Naive thymus-derived CD8-positive, alpha-beta T cell (primary cell): ENCODE data around the gene INTS12. TPM values are rescaled to one million over a fixed set of nuclear protein-coding genes. Genes with fewer than 3 reads are reported as not detected.

Experiments
- ATAC-seq, 2 donors: fragments of 150-1000 bp; cut with Tn5 transposase in 1 of 2; sonication (Bioruptor Pico), chemical (Tn5 transposase) in 1 of 2; 1 replicate in 1 of 2; 2 replicates in 1 of 2; pipeline ENCODE4 v1.10.0; 2021; ENCODE audit warnings: mild to moderate bottlenecking in 2 of 2, moderate library complexity in 2 of 2
- POLR2A ChIA-PET: fragments of 350-600 bp; sonication (Branson Sonifier 250); formaldehyde crosslinking; loops from one replicate; lab custom pipeline; 2021; ENCODE audit warnings: antibody characterized with exemption; lab: Charles Lee
- DNase-seq, 10 donors: peaks; one replicate each; pipeline versions ENCODE4 v3.0.0 to v3.0.0-alpha.2; 2020 to 2022
- H3K27ac Mint-ChIP-seq, 10 donors: one replicate each; pipeline ENCODE4 v1.8.0; 2020 to 2022; ENCODE audit warnings: mild to moderate bottlenecking in 10 of 10, mixed read lengths in 10 of 10, moderate library complexity in 4 of 10, inconsistent platforms in 1 of 10
- H3K27me3 Mint-ChIP-seq, 5 donors: one replicate each; pipeline ENCODE4 v1.8.0; 2021 to 2022; ENCODE audit warnings: mixed read lengths in 5 of 5
- H3K36me3 Mint-ChIP-seq, 3 donors: one replicate each; pipeline ENCODE4 v1.8.0; 2020 to 2022; ENCODE audit warnings: mixed read lengths in 3 of 3, mild to moderate bottlenecking in 2 of 3, inconsistent platforms in 1 of 3
- H3K4me1 Mint-ChIP-seq, 4 donors: one replicate each; pipeline ENCODE4 v1.8.0; 2021 to 2022; ENCODE audit warnings: mixed read lengths in 4 of 4
- H3K4me3 Mint-ChIP-seq, 10 donors: one replicate each; pipeline ENCODE4 v1.8.0; 2020 to 2022; ENCODE audit warnings: mild to moderate bottlenecking in 10 of 10, mixed read lengths in 10 of 10, moderate library complexity in 6 of 10, inconsistent platforms in 1 of 10
- H3K9me3 Mint-ChIP-seq, 9 donors: one replicate each; pipeline ENCODE4 v1.8.0; 2020 to 2022; ENCODE audit warnings: mixed read lengths in 9 of 9, mild to moderate bottlenecking in 3 of 9, inconsistent platforms in 1 of 9, moderate library complexity in 1 of 9
- polyA plus RNA-seq, 3 donors: library from polyadenylated mRNA; unstranded; fragments of 300-500 nt; fragmentation: Illumina TruSeq; gene quantifications; one replicate each; pipeline ENCODE4 v1.2.3, GENCODE V29; 2021
- total RNA-seq, 8 experiments: library from RNA in 2 of 8; stranded (reverse) in 2 of 8; gene quantifications; one replicate each; pipeline ENCODE4 v1.2.3 and lab custom pipeline; 2021 to 2026

Gene INTS12
- total and polyA plus RNA-seq, 5 experiments from 2014 or later = 19.4 to 35.8 (median 22.0) TPM

DNA sequence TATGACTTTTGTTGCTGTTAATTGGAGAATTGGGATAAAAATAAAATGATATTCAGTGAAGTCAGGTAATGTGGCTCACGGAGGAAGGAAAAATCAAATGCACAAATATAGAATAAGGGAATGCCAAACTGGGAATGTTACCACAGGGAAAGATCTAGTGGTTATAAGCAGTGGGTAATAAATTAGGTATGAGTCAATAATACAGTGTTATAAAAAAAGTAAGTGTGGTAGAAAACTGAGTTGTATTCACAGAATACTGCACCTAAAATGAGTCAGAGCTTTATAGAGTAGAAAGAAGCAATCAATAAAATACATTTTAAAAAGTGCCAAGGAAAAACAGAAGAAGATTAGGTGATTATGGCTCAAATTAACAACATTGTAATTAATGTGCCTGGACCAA lies 34.5 kb downstream of the INTS12 start:
- DNase-seq = no peak
- H3K4me1 Mint-ChIP-seq = no peaks in the 10 kb centered on the region
- no peaks in the 10 kb centered on the region for H3K9me3 Mint-ChIP-seq
- no peak overlapping the region for H3K27ac Mint-ChIP-seq
- H3K27me3 Mint-ChIP-seq = peaks cover 0 to 15% (median 5%) of the 10 kb centered on the region in 5 donors
- H3K4me3 Mint-ChIP-seq = no peak overlapping the region
- H3K36me3 Mint-ChIP-seq = no peaks in the 10 kb centered on the region
- POLR2A ChIA-PET = no interaction called here
- no peak for ATAC-seq

DNA sequence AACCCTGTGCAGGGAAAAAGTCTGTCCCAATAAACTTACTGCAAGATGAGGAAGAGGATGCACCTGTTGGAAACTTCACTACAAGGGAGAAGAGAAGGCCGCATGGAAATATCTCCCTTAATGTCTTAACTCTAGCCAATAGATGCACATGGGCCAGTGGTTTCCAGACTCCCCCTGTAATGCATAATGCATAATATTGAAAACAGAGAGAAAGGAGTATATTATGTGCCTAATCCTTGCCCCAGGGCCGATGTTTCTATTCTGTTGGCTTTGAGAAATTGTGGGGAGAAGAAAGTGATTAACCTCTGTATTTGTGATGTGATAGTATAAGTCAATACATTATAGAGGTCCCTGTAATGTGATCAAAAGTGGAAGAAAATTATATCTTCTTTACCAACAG lies 37.2 kb downstream of the INTS12 start:
- Mint-ChIP-seq H3K4me1 (no peaks in the 10 kb centered on the region), H3K9me3 (no peaks in the 10 kb centered on the region), H3K4me3 (no peak overlapping the region), H3K27me3 (peaks cover 0 to 22% (median 11%) of the 10 kb centered on the region in 5 donors), H3K36me3 (no peaks in the 10 kb centered on the region), H3K27ac (no peak overlapping the region)
- DNase-seq (no peak), ATAC-seq (no peak)
- POLR2A ChIA-PET = no interaction called here

GRCh38 chr4:105670684-105671083 lies 37.8 kb downstream of the INTS12 start:
- no peaks in the 10 kb centered on the region for H3K9me3 Mint-ChIP-seq
- POLR2A ChIA-PET = no interaction called here
- ATAC-seq (no peak), DNase-seq (no peak)
- no peaks in the 10 kb centered on the region for H3K4me1 Mint-ChIP-seq
- peaks cover 0 to 26% (median 14%) of the 10 kb centered on the region in 5 donors for H3K27me3 Mint-ChIP-seq
- no peaks in the 10 kb centered on the region for H3K36me3 Mint-ChIP-seq
- H3K4me3 Mint-ChIP-seq = no peak overlapping the region
- H3K27ac Mint-ChIP-seq = no peak overlapping the region

DNA sequence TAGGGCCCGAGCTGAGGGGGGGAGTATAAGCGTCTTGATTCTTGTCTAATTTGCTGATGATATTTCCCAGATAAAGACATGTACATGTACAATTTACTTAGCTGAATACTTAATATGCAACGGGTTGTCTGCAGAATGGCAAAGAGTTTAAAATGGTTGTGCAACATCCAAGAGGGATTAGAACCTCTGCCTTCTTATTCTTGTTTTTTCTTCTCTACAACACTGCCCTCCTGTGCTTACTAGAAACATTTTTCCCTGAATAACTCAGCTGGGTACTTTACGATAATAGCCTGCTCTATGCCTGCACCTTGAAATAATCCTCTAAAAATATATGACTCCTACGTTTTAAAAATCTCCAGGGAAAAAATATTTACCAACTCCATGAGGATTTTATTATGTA lies 41.8 kb downstream of the INTS12 start:
- POLR2A ChIA-PET = no interaction called here
- no peak for DNase-seq
- H3K4me3 Mint-ChIP-seq = no peak overlapping the region
- H3K4me1 Mint-ChIP-seq = no peaks in the 10 kb centered on the region
- H3K27ac Mint-ChIP-seq = no peak overlapping the region
- no peak for ATAC-seq
- H3K27me3 Mint-ChIP-seq = peaks cover 0 to 20% (median 12%) of the 10 kb centered on the region in 5 donors
- H3K36me3 Mint-ChIP-seq = no peaks in the 10 kb centered on the region
- H3K9me3 Mint-ChIP-seq = no peaks in the 10 kb centered on the region

- POLR2A ChIA-PET = no interaction called here
- no peaks in the 10 kb centered on the region for H3K4me1 Mint-ChIP-seq
Measured at GRCh38 chr4:105662935-105663675, 45.4 kb downstream of the INTS12 start.

GRCh38 chr4:105661028-105661427 lies 47.5 kb downstream of the INTS12 start:
- POLR2A ChIA-PET = no interaction called here
- H3K9me3 Mint-ChIP-seq = no peaks in the 10 kb centered on the region
- no peaks in the 10 kb centered on the region for H3K36me3 Mint-ChIP-seq

More at GRCh38 chr4:105662935-105663675, 45.4 kb downstream of the INTS12 start:
- no peaks in the 10 kb centered on the region for H3K36me3 Mint-ChIP-seq
- peaks cover 0 to 15% (median 9%) of the 10 kb centered on the region in 5 donors for H3K27me3 Mint-ChIP-seq
- H3K9me3 Mint-ChIP-seq = no peaks in the 10 kb centered on the region
- no peak for DNase-seq
- H3K27ac Mint-ChIP-seq = no peak overlapping the region
- H3K4me3 Mint-ChIP-seq = no peak overlapping the region
- ATAC-seq = no peak

DNA sequence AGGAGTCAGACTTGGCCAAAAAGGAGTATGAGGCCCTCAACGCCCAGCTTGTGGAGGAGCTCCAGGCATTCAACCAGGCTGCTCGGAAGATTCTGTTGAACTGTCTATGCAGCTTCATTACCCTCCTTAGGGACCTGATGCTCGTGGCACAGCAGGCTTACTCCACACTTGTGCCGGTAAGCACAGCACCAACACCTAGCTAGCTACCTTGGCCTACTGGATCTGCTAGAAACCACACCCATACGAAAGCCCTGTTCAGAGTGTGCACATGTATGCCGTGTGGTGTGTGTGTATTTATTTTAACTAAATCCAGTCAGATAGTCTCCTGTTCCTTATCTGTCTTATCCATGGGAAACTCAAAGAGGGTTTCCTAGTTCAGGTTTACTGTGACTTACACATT lies 49.3 kb downstream of the INTS12 start:
- no peaks in the 10 kb centered on the region for H3K36me3 Mint-ChIP-seq
- peak overlapping the region in 1 of 10 donors; percentile 1 for H3K27ac Mint-ChIP-seq
- POLR2A ChIA-PET = no interaction called here
- no peaks in the 10 kb centered on the region for H3K9me3 Mint-ChIP-seq
- ATAC-seq (no peak), DNase-seq (no peak)
- H3K4me1 Mint-ChIP-seq = no peaks in the 10 kb centered on the region
- H3K4me3 Mint-ChIP-seq = no peak overlapping the region
- peaks cover 0 to 5% (median 0%) of the 10 kb centered on the region in 5 donors for H3K27me3 Mint-ChIP-seq

More at GRCh38 chr4:105661028-105661427, 47.5 kb downstream of the INTS12 start:
- H3K27me3 Mint-ChIP-seq = peaks cover 0 to 10% (median 7%) of the 10 kb centered on the region in 5 donors
- no peak overlapping the region for H3K4me3 Mint-ChIP-seq
- DNase-seq (no peak), ATAC-seq (no peak)
- no peaks in the 10 kb centered on the region for H3K4me1 Mint-ChIP-seq
- no peak overlapping the region for H3K27ac Mint-ChIP-seq

DNA sequence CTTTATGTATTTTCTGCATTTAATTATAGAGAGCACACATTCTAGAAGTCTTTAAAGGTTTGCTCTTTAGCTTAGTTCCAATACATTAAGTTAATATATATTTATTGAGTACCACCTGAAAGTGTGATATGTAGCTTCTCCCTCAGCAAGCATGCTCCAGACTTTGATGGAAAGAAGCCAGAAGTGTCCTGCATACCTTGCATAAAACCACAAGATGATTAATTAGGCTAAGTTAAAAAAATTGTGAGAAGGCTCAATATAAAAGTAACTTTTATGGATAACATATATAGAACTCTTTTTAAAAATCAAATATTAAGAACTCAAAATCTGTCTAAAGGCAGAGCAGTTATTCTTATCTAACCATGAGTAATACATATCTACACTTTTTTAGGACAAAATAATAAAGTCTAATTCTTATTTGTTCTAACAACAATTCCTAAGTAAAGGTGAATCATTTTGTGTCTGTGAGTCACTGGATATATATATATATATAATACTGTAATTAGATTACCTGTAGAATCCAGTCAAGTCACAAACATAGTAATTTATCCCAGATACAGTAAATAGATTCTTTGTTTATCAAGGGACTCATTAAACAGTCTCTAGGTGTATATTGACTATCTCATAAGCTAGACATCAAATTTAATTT lies 51.2 kb downstream of the INTS12 start:
- POLR2A ChIA-PET = no interaction called here
- Mint-ChIP-seq H3K4me3 (no peak overlapping the region), H3K27ac (no peak overlapping the region), H3K36me3 (no peaks in the 10 kb centered on the region), H3K27me3 (peaks cover 0 to 4% (median 2%) of the 10 kb centered on the region in 5 donors), H3K4me1 (no peaks in the 10 kb centered on the region), H3K9me3 (no peaks in the 10 kb centered on the region)
- DNase-seq (no peak), ATAC-seq (no peak)

DNA sequence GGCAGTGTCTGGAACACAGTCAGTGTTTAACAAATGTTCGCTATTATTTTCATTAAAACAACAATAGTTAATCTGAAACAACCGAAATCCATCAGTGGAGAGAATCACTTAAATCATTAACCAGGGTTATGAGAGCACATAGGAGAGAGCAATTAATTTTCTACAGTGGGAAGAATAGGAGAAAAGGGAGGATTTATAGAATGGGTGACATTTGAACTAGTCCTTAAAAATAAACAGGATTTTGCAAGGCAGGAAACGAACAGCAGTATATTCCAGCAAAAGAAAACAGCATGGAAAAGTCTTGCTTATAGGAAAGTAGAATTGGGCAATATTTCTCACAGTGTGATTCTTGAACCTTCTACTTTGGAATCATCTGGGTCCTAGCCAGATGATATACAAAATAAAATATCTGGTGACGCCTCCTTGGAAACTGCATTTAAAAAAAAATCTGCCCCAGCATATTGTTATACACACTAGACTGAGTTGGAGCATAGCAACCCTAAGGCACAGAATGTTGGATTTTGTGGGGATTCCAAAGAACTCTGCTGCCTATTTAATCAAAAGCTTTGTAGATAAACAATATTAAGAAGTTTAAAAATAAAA lies 56.1 kb downstream of the INTS12 start:
- H3K27me3 Mint-ChIP-seq = peaks cover 7 to 37% (median 15%) of the 10 kb centered on the region in 5 donors
- ATAC-seq (no peak), DNase-seq (no peak)
- no peak overlapping the region for H3K27ac Mint-ChIP-seq
- H3K9me3 Mint-ChIP-seq = no peaks in the 10 kb centered on the region
- no peaks in the 10 kb centered on the region for H3K4me1 Mint-ChIP-seq
- no peak overlapping the region for H3K4me3 Mint-ChIP-seq
- no peaks in the 10 kb centered on the region for H3K36me3 Mint-ChIP-seq
- POLR2A ChIA-PET = no interaction called here

- H3K4me1 Mint-ChIP-seq = no peaks in the 10 kb centered on the region
- no peak overlapping the region for H3K4me3 Mint-ChIP-seq
- ATAC-seq (no peak), DNase-seq (no peak)
- H3K27ac Mint-ChIP-seq = no peak overlapping the region
- POLR2A ChIA-PET = no interaction called here
- peaks cover 7 to 37% (median 16%) of the 10 kb centered on the region in 5 donors for H3K27me3 Mint-ChIP-seq
- H3K36me3 Mint-ChIP-seq = no peaks in the 10 kb centered on the region
- no peaks in the 10 kb centered on the region for H3K9me3 Mint-ChIP-seq
Measured at GRCh38 chr4:105651884-105652283, 56.6 kb downstream of the INTS12 start.

GRCh38 chr4:105650190-105650589 lies 58.3 kb downstream of the INTS12 start:
- Mint-ChIP-seq H3K9me3 (no peaks in the 10 kb centered on the region), H3K4me1 (no peaks in the 10 kb centered on the region), H3K36me3 (no peaks in the 10 kb centered on the region), H3K27me3 (peaks cover 13 to 42% (median 18%) of the 10 kb centered on the region in 5 donors), H3K27ac (no peak overlapping the region), H3K4me3 (no peak overlapping the region)
- POLR2A ChIA-PET = no interaction called here
- ATAC-seq (no peak), DNase-seq (no peak)

DNA sequence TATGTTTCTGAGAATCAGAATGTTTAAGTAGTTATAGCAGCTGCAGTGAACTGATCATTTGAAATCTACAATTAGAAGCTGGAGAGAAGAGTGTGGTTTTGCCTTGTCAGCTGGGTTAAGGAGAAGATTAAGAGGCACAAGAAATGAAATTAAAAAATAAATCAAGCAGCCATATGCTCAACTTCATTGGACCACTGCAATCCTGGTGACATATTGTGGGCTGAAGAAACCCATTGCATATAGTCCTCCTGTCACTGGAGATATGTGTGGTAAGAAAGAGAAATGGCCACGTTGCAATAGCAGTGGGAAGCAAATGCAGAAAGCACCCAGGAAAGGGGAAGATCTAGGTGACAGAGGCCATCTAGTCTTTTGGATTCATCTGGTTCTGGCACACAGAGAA lies 63.0 kb downstream of the INTS12 start:
- DNase-seq (no peak), ATAC-seq (no peak)
- H3K27ac Mint-ChIP-seq = no peak overlapping the region
- no peaks in the 10 kb centered on the region for H3K9me3 Mint-ChIP-seq
- no peak overlapping the region for H3K4me3 Mint-ChIP-seq
- POLR2A ChIA-PET = no interaction called here
- H3K27me3 Mint-ChIP-seq = peaks cover 14 to 34% (median 27%) of the 10 kb centered on the region in 5 donors
- no peaks in the 10 kb centered on the region for H3K36me3 Mint-ChIP-seq
- H3K4me1 Mint-ChIP-seq = no peaks in the 10 kb centered on the region

DNA sequence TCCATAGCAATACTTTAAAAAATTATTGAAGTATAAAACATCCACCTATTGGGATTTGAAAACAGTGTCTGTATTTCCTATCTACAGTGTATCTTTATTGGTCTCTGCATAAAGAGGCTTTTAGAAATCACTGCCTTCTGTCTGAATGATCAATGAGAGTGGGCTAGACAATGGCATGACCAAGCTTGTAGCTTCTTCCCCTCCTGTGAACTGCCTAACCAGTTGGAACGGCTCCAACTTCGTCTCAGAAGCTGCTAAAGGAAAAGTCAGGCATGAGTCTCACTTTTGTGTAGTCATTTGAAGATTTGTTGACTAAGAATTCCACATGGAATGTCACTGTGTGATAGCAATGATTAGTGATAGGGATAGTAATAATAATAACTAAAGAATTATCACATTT lies 64.2 kb downstream of the INTS12 start:
- Mint-ChIP-seq H3K9me3 (no peaks in the 10 kb centered on the region), H3K4me3 (no peak overlapping the region), H3K27me3 (peaks cover 17 to 29% (median 21%) of the 10 kb centered on the region in 5 donors), H3K36me3 (no peaks in the 10 kb centered on the region), H3K27ac (no peak overlapping the region), H3K4me1 (no peaks in the 10 kb centered on the region)
- DNase-seq (no peak), ATAC-seq (no peak)
- POLR2A ChIA-PET = no interaction called here
